Measurements from ENCODE around the gene NKX6-1. TPM values are rescaled to one million over a fixed set of nuclear protein-coding genes. Genes with fewer than 3 reads are reported as not detected.
A peak's percentile ranks its signal among the peaks of the same experiment; 100 is the strongest.

NKX6-1 gene
- total RNA-seq, 1 experiment from 2014 or later, result 0.68 TPM

DNA sequence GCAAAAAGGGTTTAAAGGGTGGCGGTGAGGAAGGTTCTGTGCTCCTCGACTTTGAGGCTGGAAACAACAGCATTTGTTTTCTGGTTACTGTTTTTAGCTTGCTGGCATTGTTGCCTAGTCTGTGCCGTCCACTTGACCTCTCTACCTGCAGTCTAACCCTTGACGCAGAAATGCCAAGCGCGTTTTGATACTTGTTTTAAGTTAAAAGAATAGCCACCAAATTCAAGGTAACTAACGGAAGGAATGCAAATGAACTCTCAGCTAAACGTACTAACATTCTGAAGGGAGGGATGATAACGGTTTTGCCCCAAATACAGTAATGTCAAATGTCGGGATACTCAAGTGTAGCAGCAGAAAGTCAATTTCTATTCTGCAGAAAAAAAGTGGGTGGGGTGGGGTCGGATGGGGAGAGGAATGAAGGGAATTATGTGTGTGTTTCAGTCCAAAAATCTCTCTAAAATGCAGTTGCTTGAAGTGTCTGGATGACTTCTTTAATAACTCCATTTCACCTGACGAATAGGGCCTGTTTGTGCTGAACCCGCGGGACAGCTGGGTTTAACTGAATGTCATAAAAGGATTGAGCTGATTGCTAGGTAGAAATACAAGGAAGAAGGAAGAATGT is 3.4 kb upstream of the NKX6-1 start:
- BruUV-seq (replicated peaks), result no TSS peak
- ChIA-PET CTCF (interaction anchor here (0.5 to 2.6 kb wide), 15 partner anchors 11 to 1570 kb away, joined by 3 to 23 read pairs (median 4); no protein-coding TSS in a partner anchor), POLR2A (no interaction called here)
- no peaks in the 10 kb centered on the region for H3K9me3 Mint-ChIP-seq (ENCODE audit: unreplicated experiment)
- no peak overlapping the region for H3K4me3 Mint-ChIP-seq (ENCODE audit: unreplicated experiment)
- H3K27ac Mint-ChIP-seq (ENCODE audit: low read depth, unreplicated experiment), result peak overlapping the region; percentile 19
- peaks cover 6% of the 10 kb centered on the region for H3K4me1 Mint-ChIP-seq (ENCODE audit: insufficient read depth, unreplicated experiment)
- DNase-seq (ENCODE audit: unreplicated experiment), result no peak
- H3K36me3 Mint-ChIP-seq (ENCODE audit: insufficient read depth, unreplicated experiment), result no peaks in the 10 kb centered on the region
- TF ChIP-seq, protein P1, sequence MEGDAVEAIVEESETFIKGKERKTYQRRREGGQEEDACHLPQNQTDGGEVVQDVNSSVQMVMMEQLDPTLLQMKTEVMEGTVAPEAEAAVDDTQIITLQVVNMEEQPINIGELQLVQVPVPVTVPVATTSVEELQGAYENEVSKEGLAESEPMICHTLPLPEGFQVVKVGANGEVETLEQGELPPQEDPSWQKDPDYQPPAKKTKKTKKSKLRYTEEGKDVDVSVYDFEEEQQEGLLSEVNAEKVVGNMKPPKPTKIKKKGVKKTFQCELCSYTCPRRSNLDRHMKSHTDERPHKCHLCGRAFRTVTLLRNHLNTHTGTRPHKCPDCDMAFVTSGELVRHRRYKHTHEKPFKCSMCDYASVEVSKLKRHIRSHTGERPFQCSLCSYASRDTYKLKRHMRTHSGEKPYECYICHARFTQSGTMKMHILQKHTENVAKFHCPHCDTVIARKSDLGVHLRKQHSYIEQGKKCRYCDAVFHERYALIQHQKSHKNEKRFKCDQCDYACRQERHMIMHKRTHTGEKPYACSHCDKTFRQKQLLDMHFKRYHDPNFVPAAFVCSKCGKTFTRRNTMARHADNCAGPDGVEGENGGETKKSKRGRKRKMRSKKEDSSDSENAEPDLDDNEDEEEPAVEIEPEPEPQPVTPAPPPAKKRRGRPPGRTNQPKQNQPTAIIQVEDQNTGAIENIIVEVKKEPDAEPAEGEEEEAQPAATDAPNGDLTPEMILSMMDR (IDR thresholded peaks at IDR 0.05; ENCODE audit: unreplicated experiment), result no peak
- intact Hi-C loops (cut with micrococcal nuclease), result loop anchor here (2.0 to 10.0 kb wide), 2 partner anchors 248 to 350 kb away; no protein-coding TSS in a partner anchor
- peaks cover 49% of the 10 kb centered on the region for H3K27me3 Mint-ChIP-seq (ENCODE audit: insufficient read depth, unreplicated experiment)

DNA sequence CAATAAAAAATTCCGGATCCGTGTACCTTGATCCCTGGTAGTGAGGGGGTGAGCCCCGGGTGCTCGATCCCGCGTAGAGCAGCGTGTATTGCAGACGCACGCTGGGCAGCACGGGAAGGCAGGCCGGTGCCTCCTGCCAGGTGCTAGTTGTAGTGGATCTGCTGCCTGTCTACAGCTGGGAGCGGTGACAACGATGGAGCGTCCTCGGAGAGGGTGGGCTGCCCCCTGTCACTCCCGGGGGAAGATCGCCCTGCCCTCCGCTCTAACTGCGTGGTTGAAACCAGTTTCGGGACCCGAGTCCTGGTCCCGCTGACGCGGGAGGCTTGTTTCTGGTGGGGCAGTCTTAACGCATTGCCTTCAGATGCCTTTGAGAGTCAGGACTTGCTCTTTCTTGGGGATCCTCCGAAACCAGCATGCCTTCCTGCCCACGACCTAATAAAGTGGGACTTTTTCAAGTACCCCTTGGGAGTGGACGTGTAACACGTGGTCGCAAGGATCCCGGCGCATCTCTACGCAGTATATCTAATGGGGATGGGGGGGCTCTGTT is 2.7 kb upstream of the NKX6-1 start:
- Mint-ChIP-seq H3K4me1 (ENCODE audit: insufficient read depth, unreplicated experiment) (peaks cover 6% of the 10 kb centered on the region), H3K27me3 (ENCODE audit: insufficient read depth, unreplicated experiment) (peaks cover 49% of the 10 kb centered on the region), H3K27ac (ENCODE audit: low read depth, unreplicated experiment) (peak overlapping the region; percentile 19), H3K9me3 (ENCODE audit: unreplicated experiment) (no peaks in the 10 kb centered on the region), H3K4me3 (ENCODE audit: unreplicated experiment) (no peak overlapping the region), H3K36me3 (ENCODE audit: insufficient read depth, unreplicated experiment) (no peaks in the 10 kb centered on the region)
- DNase-seq (ENCODE audit: unreplicated experiment), result no peak
- CTCF ChIA-PET, result interaction anchor here (0.6 to 2.6 kb wide), 6 partner anchors 11 to 721 kb away, joined by 3 to 12 read pairs (median 4); no protein-coding TSS in a partner anchor
- TF ChIP-seq, protein P1 (IDR thresholded peaks at IDR 0.05; ENCODE audit: unreplicated experiment), result no peak
- intact Hi-C loops (cut with micrococcal nuclease), result loop anchor here (2.0 to 10.0 kb wide), 2 partner anchors 247 to 349 kb away; no protein-coding TSS in a partner anchor
- BruUV-seq (replicated peaks), result no TSS peak
- POLR2A ChIA-PET, result no interaction called here

DNA sequence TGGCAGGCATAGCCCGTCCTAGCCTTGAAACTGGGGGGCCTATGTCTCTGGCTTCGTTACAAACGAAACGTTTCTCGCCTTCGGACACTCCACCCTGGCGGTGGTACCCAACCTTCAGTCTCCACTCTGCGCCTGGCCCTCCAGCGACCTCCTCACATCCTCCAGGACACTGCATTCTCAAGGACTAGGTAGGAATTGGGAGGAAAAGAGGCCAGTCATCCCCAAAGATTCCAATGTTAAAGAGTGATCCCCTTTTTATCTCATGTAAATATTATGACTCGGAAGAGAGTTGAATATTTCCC is 2.1 kb upstream of the NKX6-1 start:
- H3K36me3 Mint-ChIP-seq (ENCODE audit: insufficient read depth, unreplicated experiment), result no peaks in the 10 kb centered on the region
- DNase-seq (ENCODE audit: unreplicated experiment), result no peak
- no peak overlapping the region for H3K4me3 Mint-ChIP-seq (ENCODE audit: unreplicated experiment)
- H3K9me3 Mint-ChIP-seq (ENCODE audit: unreplicated experiment), result no peaks in the 10 kb centered on the region
- ChIA-PET POLR2A (no interaction called here), CTCF (interaction anchor here (0.6 to 1.0 kb wide), 2 partner anchors 350 to 724 kb away, joined by 3 read pairs; no protein-coding TSS in a partner anchor)
- intact Hi-C loops (cut with micrococcal nuclease), result loop anchor here (10.0 kb wide), 1 partner anchor 246 kb away; no protein-coding TSS in a partner anchor
- H3K4me1 Mint-ChIP-seq (ENCODE audit: insufficient read depth, unreplicated experiment), result peaks cover 6% of the 10 kb centered on the region
- H3K27ac Mint-ChIP-seq (ENCODE audit: low read depth, unreplicated experiment), result no peak overlapping the region
- peaks cover 49% of the 10 kb centered on the region for H3K27me3 Mint-ChIP-seq (ENCODE audit: insufficient read depth, unreplicated experiment)
- TF ChIP-seq, protein P1 (IDR thresholded peaks at IDR 0.05; ENCODE audit: unreplicated experiment), result no peak
- BruUV-seq (replicated peaks), result no TSS peak

DNA sequence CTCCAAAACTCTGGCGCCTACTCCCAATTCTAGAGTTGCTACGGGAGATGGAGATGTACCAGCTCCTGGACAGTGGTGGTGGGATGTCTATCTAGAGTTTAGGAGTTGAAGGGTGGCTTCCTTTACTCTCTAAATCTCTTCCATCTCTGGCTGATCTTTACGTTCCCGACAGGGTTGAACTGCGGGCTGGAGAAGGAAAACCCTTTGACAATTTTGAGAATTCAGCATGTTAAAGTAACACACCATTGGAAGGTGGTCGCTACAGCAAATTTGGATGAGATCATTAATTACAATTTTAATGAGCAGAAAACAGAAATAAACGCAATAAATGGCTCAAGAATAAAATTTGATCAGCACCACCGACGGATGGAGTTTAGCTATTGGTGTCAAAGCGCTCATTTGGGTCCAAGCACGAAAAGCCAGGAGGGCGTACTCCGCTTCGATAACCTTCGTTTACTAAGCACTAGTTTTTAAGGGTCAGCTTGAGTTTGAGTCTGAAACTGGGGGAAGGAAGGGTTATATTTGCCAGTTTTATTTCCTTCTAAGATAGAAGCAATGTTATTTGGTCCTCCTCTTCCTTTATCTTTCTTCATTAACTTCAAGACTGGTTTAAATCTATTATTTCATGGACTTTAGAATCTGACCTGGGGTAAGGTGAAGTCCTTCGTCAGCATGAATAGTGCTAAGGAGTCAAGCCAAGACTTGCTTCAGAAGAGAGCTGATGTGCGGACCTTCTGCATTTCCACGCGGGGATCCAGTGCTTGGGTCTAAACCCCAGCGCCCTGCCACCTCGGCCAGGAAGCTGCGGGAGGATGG is 1.5 kb upstream of the NKX6-1 start:
- ChIA-PET CTCF (interaction anchor here (0.6 to 1.6 kb wide), 5 partner anchors 28 to 730 kb away, joined by 3 to 12 read pairs (median 3); no protein-coding TSS in a partner anchor), POLR2A (interaction anchor here (0.5 kb wide), 1 partner anchor 351 kb away, joined by 3 read pairs; no protein-coding TSS in a partner anchor)
- no peak for DNase-seq (ENCODE audit: unreplicated experiment)
- Mint-ChIP-seq H3K27ac (ENCODE audit: low read depth, unreplicated experiment) (no peak overlapping the region), H3K27me3 (ENCODE audit: insufficient read depth, unreplicated experiment) (peaks cover 55% of the 10 kb centered on the region), H3K4me3 (ENCODE audit: unreplicated experiment) (peak overlapping the region; percentile 76), H3K4me1 (ENCODE audit: insufficient read depth, unreplicated experiment) (peaks cover 6% of the 10 kb centered on the region), H3K36me3 (ENCODE audit: insufficient read depth, unreplicated experiment) (no peaks in the 10 kb centered on the region), H3K9me3 (ENCODE audit: unreplicated experiment) (no peaks in the 10 kb centered on the region)
- TF ChIP-seq, protein P1 (IDR thresholded peaks at IDR 0.05; ENCODE audit: unreplicated experiment), result no peak
- intact Hi-C loops (cut with micrococcal nuclease), result loop anchor here (10.0 kb wide), 1 partner anchor 246 kb away; no protein-coding TSS in a partner anchor
- BruUV-seq (replicated peaks), result no TSS peak

All from MCF 10A (cell line).